RWPE2 (cell line): ENCODE data around the gene RGS12.

ENCODE experiments used
- ATAC-seq: fragments of 200-7000 bp; cut with Tn5 transposase; 3 replicates; pipeline ENCODE4 v1.9.1; 2021; ENCODE audit warnings: low read depth
- DNase-seq: peaks from one replicate; pipeline ENCODE4 v3.0.0-alpha.2; 2020; ENCODE audit warnings: low spot score
- H3K27ac ChIP-seq: fragments of 450-650 bp; 2 replicates; pipeline ENCODE4 v1.5.1; 2017; ENCODE audit warnings: mild to moderate bottlenecking; ENCODE audit not compliant: poor library complexity, severe bottlenecking
- H3K27me3 ChIP-seq: fragments of 250-450 bp; sonication (Bioruptor Pico); 2 replicates; pipeline ENCODE4 v1.5.1; 2021; ENCODE audit warnings: mild to moderate bottlenecking, moderate library complexity; ENCODE audit not compliant: insufficient read depth, poor library complexity, severe bottlenecking
- H3K36me3 ChIP-seq: fragments of 250-450 bp; sonication (Bioruptor Pico); 2 replicates; pipeline ENCODE4 v1.5.1; 2020; ENCODE audit warnings: low read depth, mild to moderate bottlenecking, moderate library complexity
- H3K4me1 ChIP-seq: fragments of 250-450 bp; sonication (Bioruptor Pico); 2 replicates; pipeline ENCODE4 v1.5.1; 2021; ENCODE audit warnings: mild to moderate bottlenecking, moderate library complexity; ENCODE audit not compliant: insufficient read depth, poor library complexity, severe bottlenecking
- H3K4me3 ChIP-seq: fragments of 250-450 bp; sonication (Bioruptor Pico); 2 replicates; pipeline ENCODE4 v1.5.1; 2021; ENCODE audit warnings: mild to moderate bottlenecking, moderate library complexity; ENCODE audit not compliant: severe bottlenecking
- H3K9me3 ChIP-seq: fragments of 250-450 bp; sonication (Bioruptor Pico); 2 replicates; pipeline ENCODE4 v1.5.1; 2021; ENCODE audit warnings: mild to moderate bottlenecking, moderate library complexity; ENCODE audit not compliant: severe bottlenecking
- TF ChIP-seq, protein P1 (sequence below): fragments of 450-650 bp; IDR thresholded peaks from one replicate; pipeline ENCODE4 v1.5.1; 2017; ENCODE audit warnings: mild to moderate bottlenecking, moderate library complexity; ENCODE audit not compliant: poor library complexity, severe bottlenecking

Gene RGS12

DNA sequence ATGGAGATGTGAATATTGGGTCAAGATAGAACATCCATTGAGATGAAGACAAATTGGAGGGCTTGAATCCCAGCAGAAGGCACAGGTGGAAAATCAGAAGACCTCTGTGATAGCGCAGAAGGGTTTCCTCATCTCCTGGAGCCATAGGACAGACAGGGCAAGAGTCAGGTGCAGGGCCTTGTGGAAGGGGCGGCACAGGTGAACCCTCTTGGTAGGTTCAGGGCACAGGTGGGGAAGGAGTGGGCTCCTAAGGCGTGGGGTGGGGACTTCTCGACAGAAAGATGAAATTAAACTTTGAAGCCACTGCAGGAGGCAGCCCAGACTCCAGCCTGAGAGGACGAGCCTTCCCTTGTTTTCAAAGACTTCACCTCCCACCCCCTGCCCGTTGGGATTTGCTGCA lies 9.3 kb upstream of the RGS12 start:
- Histone ChIP-seq H3K36me3 (no peaks in the 10 kb centered on the region), H3K4me1 (peaks cover 4% of the 10 kb centered on the region), H3K27ac (no peak overlapping the region), H3K4me3 (no peak overlapping the region), H3K9me3 (no peaks in the 10 kb centered on the region), H3K27me3 (no peaks in the 10 kb centered on the region)
- ATAC-seq (no peak), DNase-seq (no peak)
- TF ChIP-seq, protein P1, sequence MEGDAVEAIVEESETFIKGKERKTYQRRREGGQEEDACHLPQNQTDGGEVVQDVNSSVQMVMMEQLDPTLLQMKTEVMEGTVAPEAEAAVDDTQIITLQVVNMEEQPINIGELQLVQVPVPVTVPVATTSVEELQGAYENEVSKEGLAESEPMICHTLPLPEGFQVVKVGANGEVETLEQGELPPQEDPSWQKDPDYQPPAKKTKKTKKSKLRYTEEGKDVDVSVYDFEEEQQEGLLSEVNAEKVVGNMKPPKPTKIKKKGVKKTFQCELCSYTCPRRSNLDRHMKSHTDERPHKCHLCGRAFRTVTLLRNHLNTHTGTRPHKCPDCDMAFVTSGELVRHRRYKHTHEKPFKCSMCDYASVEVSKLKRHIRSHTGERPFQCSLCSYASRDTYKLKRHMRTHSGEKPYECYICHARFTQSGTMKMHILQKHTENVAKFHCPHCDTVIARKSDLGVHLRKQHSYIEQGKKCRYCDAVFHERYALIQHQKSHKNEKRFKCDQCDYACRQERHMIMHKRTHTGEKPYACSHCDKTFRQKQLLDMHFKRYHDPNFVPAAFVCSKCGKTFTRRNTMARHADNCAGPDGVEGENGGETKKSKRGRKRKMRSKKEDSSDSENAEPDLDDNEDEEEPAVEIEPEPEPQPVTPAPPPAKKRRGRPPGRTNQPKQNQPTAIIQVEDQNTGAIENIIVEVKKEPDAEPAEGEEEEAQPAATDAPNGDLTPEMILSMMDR = no peak

DNA sequence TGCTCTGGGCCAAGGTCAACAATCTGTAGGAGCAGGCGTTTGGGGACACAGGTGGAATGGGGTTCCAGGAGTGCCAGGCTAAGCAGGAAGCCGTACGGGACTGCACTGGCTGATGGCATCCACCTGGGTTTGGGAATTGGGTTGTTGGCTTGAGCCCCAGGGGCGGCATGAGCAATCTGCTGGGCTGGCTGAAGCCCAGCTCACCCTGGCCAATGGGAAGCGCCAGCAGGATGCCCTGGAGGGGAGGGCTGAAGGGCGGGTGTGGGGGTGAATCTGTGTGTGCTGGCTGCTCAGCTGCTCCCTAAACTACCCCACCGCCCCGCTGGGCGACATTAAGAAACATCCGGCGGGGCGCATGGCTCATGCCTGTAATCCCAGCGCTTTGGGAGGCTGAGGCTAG lies 8.9 kb upstream of the RGS12 start:
- TF ChIP-seq, protein P1 = no peak
- H3K27ac ChIP-seq = no peak overlapping the region
- H3K9me3 ChIP-seq = no peaks in the 10 kb centered on the region
- peaks cover 4% of the 10 kb centered on the region for H3K4me1 ChIP-seq
- DNase-seq (peak; percentile 67), ATAC-seq (peak; percentile 49)
- no peaks in the 10 kb centered on the region for H3K27me3 ChIP-seq
- H3K36me3 ChIP-seq = no peaks in the 10 kb centered on the region
- H3K4me3 ChIP-seq = no peak overlapping the region

DNA sequence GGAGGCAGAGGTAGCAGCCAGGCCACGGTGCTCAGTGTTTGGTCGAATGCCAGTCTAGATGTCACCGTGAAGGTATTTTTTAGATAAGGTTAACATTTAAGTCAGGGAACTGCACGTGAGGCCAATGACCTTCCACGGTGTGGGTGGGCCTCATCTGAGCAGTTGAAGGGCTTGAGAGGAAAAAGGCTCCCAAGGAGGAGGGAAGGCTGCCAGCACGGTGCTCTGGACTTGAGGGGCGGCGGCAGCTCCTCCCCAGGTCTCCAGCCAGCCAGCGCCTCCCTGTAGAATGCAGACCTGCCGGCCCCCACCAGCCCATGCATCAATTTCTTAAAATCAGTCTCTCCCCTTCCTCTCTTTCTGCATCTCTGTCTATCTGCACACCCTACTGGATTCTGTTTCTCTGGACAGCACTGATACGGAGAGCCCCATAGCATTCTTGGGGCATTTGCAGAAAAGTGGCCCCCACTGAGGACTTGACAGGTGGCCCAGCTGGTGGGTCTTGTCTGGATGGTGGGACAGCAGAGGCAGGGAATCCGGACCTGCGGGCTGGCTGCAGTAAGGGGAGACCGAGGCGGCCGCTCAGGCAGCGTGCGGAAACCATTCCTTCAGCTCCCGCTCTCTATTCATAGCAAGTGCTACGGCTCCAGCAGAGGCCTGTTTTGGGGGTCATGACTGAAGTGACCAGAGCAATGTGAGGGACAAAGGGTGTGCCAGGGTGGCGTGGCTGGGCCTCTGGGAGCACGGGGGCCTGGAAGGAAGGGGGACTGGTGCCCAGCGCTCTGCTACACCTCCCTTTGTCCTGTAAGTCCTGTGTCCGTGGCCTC lies 7.9 kb upstream of the RGS12 start:
- H3K27ac ChIP-seq = no peak overlapping the region
- peaks cover 4% of the 10 kb centered on the region for H3K4me1 ChIP-seq
- H3K9me3 ChIP-seq = no peaks in the 10 kb centered on the region
- H3K36me3 ChIP-seq = no peaks in the 10 kb centered on the region
- no peak for ATAC-seq
- DNase-seq = no peak
- H3K27me3 ChIP-seq = no peaks in the 10 kb centered on the region
- no peak overlapping the region for H3K4me3 ChIP-seq
- TF ChIP-seq, protein P1 = no peak

DNA sequence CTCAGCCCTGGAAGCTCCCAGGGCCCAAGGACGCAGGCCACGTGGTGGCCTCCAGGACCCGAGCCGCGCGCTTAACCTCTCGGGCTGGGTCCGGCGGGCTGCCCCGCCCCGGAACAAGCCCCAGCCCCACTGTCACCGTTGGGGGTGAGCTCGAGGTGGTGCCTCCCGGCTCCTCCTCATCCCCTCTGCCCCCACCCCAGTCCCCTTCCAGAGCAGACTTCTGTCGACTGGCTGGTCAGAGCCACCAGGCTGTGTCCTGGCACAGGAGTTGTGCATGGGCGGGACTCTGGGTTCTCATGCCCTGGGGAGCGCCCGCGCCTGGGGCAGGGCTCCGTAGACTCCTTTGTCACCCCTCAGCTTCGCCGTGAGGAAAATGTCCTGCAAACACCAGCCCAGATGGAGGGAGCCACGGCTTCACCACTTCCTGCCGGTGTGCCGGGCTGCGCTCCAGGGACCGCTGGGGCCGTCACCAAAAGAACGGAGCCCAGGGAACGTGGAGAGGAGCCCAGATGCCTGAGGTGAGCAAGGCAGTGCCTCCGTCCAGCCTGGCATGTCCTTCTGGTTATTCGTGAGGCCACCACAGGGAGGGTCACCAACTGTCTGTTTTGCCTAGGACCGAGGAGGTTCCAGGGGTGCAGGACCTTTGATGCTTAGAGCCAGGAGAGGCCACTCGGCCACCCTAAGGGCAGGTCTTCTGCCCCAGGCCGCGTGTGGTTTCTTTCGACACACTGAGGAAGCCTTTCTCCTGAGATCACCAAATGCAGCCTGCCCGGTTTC lies 7.1 kb upstream of the RGS12 start:
- TF ChIP-seq, protein P1 = no peak
- no peak overlapping the region for H3K4me3 ChIP-seq
- ATAC-seq = peak; percentile 74

More for the DNA sequence above, 7.1 kb upstream of the RGS12 start:
- DNase-seq = peak; percentile 51
- Histone ChIP-seq H3K9me3 (no peaks in the 10 kb centered on the region), H3K36me3 (no peaks in the 10 kb centered on the region), H3K27me3 (no peaks in the 10 kb centered on the region), H3K27ac (no peak overlapping the region), H3K4me1 (peaks cover 4% of the 10 kb centered on the region)
